NCI-H82 (cell line): Measurements from ENCODE around the gene ATP5PD.
"Not testable (repeated sequence)": the region's sequence is repeated elsewhere in the genome, so short reads cannot be mapped to it uniquely, and the experiment has no call there.

Experiments used
- DNase-seq: peaks from one replicate; lab custom pipeline; 2025; lab: John Stamatoyannopoulos, UW

The ATP5PD gene

GRCh38 chr17:75020331-75021110 is 26.2 kb downstream of the ATP5PD start:
- no peak for DNase-seq

- peak; percentile 81 for DNase-seq
These were observed 27.1 kb downstream of the ATP5PD start for GRCh38 chr17:75019710-75020109.

- peak; percentile 70 for DNase-seq
These were observed 27.6 kb downstream of the ATP5PD start for GRCh38 chr17:75019146-75019545.

GRCh38 chr17:75013092-75013559 is 33.6 kb downstream of the ATP5PD start:
- DNase-seq = no peak

- DNase-seq = peak; percentile 92
These were observed 34.2 kb downstream of the ATP5PD start, which contains the start of gene MRPL58 for GRCh38 chr17:75012346-75013091. MRPL58 (plus strand) TSS chr17:75012670; CDS start chr17:75012687, 17 bp downstream.

GRCh38 chr17:75012096-75012345 is 34.7 kb downstream of the ATP5PD start:
- no peak for DNase-seq

GRCh38 chr17:75011401-75012095 is 35.2 kb downstream of the ATP5PD start:
- DNase-seq = peak; percentile 72

- DNase-seq = peak; percentile 96
These were observed 35.9 kb downstream of the ATP5PD start for GRCh38 chr17:75010683-75011400.

- no peak for DNase-seq
These were observed 37.5 kb downstream of the ATP5PD start for GRCh38 chr17:75009139-75009724.

GRCh38 chr17:75008373-75008772 is 38.4 kb downstream of the ATP5PD start:
- DNase-seq = no peak

GRCh38 chr17:75006653-75007052 is 40.1 kb downstream of the ATP5PD start:
- DNase-seq = no peak

GRCh38 chr17:75006084-75006483 is 40.7 kb downstream of the ATP5PD start:
- not testable (repeated sequence) for DNase-seq

- no peak for DNase-seq
These were observed 41.5 kb downstream of the ATP5PD start for GRCh38 chr17:75005291-75005690.

GRCh38 chr17:75004371-75004770 is 42.4 kb downstream of the ATP5PD start:
- no peak for DNase-seq

GRCh38 chr17:75003957-75004355 is 42.8 kb downstream of the ATP5PD start:
- DNase-seq = no peak

- DNase-seq = no peak
These were observed 43.5 kb downstream of the ATP5PD start for GRCh38 chr17:75003070-75003956.

GRCh38 chr17:75001915-75002843 is 44.6 kb downstream of the ATP5PD start:
- DNase-seq = no peak

GRCh38 chr17:74999523-74999922 is 47.2 kb downstream of the ATP5PD start:
- DNase-seq = no peak

GRCh38 chr17:74998783-74999182 is 48.0 kb downstream of the ATP5PD start:
- DNase-seq = no peak

- DNase-seq = no peak
These were observed 50.9 kb downstream of the ATP5PD start for GRCh38 chr17:74995847-74996246.
